ENCODE data around the gene AIPL1.

DNA sequence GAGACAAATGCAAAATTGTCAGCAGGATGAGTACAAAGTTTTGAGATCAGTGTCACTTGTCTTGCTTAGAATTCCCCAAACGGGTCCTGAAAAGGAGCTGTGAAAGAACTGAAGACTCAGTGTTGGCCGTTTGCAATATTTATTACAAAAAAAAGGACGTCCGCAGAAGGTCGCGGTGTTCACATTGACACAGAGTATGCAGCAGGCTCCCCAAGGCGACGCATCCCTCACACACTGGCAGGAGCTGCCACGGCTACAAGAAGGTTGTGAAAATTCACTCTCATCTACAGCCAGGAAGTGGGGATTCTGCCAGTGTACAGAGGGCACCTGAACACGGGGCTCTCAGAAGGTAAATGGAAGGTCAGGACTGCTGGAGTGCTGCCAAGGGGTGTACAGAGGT lies 26.2 kb downstream of the AIPL1 start:
- TF ChIP-seq, protein P1, sequence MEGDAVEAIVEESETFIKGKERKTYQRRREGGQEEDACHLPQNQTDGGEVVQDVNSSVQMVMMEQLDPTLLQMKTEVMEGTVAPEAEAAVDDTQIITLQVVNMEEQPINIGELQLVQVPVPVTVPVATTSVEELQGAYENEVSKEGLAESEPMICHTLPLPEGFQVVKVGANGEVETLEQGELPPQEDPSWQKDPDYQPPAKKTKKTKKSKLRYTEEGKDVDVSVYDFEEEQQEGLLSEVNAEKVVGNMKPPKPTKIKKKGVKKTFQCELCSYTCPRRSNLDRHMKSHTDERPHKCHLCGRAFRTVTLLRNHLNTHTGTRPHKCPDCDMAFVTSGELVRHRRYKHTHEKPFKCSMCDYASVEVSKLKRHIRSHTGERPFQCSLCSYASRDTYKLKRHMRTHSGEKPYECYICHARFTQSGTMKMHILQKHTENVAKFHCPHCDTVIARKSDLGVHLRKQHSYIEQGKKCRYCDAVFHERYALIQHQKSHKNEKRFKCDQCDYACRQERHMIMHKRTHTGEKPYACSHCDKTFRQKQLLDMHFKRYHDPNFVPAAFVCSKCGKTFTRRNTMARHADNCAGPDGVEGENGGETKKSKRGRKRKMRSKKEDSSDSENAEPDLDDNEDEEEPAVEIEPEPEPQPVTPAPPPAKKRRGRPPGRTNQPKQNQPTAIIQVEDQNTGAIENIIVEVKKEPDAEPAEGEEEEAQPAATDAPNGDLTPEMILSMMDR (IDR thresholded peaks at IDR 0.05): no peak
- TF ChIP-seq POLR2A (IDR thresholded peaks at IDR 0.05): no peak

Data from lower leg skin (tissue), 3 donors.